IPS-NIHi7 (cell line): ENCODE measurements around the gene LRP1B.

Experiments used
- DNase-seq: peaks from one replicate; pipeline ENCODE4 v3.0.0; 2012; ENCODE audit warnings: mixed read lengths; ENCODE audit errors: extremely low spot score

The LRP1B gene

DNA sequence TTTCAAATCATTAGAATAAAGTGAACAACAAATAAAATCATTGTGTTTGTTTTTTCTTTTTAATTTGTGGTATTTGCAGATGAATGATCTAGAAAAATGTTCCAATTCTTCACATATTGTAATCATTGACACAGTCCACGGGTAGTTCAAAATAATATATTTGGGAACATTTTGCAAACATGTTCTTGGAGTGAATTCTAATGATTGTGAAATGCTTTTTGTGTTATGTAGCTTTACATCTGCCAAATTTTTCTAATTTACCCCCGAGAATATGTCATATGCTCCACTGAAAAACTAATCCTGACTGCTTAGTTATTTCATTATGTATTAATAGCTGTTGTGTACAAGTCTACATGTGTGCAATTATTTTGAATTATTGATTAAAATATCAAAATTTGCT lies 1882.2 kb downstream of the LRP1B start:
- DNase-seq, result no peak

DNA sequence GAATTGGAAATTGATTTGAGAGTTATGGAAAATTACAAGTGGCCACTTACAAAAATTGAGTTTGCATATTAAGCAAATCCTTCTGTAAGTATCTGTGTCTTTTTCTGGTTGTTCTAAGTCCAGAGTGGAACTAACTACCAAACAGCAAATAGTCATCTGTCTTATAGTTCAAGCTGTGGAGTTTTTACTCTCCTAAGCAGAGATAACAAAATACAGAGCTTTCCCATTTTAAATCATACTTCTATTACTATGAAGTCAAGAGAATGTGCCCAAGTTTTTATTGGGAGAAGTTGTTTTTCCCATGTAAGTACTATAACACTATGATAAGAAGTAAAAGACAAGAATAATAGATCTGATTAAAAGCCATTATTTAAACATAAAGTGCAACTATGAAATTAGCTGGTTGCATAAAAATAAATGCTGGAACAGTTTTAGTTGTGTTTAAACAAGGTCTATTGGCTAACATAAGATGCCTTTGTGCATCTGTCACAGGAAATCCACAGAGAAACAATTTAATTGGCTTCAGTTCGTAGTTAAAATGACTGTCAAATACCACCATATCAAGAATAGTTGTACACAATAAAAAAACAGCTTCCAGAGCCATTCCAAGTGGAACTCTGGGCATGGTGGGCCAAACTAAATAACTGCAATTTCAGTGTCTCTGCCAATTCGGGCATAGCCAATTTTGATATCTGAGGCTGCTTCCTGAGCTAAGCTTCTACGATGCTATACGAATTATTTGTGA lies 1883.2 kb downstream of the LRP1B start:
- no peak for DNase-seq

DNA sequence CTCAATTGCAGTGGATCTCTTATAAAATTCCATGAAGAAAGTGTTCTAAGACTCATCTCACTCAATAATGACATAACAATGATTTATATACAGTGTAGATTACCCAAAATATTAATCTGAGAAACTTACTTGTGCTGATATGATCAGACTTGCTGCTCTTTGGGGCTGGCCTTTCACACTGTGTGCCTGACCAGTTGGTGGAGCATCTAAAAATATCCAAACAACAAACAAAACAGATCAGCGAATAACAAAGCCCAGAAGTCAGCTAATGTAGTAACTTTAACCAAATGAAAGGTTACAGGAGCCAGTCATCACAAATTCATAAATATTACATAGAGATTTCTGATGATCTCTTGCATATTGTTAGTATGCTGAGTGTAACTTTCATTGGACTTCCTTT lies 1883.9 kb downstream of the LRP1B start:
- no peak for DNase-seq

- DNase-seq, result no peak
These were observed 1884.8 kb downstream of the LRP1B start for GRCh38 chr2:140246058-140246457.

- DNase-seq, result no peak
These were observed 1887.9 kb downstream of the LRP1B start for GRCh38 chr2:140242889-140243288.

DNA sequence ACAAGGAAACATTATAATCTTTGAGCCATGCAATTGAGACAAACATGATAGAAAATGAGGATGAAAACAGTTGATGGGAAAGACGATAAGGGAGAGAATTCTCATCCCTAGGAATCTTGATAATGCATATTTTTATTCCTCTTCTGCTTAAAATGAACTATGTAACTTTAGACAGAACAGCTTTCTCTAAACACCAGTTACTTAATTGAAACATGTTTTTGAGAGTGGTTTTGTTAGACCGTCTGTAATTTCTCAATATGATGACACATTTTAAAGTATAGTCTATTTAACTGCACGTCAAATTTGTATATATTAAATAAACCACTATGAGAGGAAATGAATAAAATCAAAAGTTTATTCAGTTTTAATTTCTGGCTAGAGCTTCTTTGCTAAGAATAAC lies 1896.7 kb downstream of the LRP1B start:
- DNase-seq, result no peak

DNA sequence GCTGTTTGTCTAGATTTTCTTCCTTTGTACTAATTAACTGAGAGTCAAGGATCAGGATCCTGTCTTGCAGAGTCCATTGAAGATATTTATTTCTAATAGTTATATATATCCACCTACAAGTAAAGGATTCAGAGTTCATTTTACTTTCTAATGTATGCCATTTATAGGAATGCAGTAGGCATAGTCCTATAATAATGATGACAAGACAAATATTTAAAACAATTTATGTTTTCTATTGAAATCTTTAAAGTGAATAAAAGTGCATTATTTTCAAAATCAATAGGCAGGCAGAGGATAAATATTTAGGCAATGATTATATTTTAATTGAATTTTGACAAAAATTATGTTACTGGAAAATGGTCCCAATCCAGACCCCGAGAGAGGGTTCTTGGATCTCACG lies 1919.9 kb downstream of the LRP1B start:
- no peak for DNase-seq

- no peak for DNase-seq
These were observed 1925.7 kb downstream of the LRP1B start for GRCh38 chr2:140205093-140205492.

DNA sequence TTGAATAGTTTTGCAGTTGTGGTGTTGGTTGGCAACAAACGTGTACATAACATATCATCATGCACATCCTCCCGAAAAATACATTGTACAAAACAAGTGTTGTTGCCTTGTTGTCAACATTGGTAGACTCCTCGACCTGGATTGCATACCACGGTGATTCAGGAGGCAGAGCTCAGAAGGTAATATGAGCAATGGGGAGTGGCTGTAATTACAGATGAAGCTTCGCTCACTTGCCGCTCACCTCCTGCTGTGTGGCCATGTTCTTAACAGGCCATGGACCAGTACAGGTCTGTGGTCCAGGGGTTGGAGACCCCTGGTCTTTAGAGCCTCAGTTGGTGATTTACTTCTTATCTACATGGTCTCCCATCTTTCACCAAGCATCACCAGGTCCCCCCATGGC lies 1927.5 kb downstream of the LRP1B start:
- DNase-seq, result no peak

DNA sequence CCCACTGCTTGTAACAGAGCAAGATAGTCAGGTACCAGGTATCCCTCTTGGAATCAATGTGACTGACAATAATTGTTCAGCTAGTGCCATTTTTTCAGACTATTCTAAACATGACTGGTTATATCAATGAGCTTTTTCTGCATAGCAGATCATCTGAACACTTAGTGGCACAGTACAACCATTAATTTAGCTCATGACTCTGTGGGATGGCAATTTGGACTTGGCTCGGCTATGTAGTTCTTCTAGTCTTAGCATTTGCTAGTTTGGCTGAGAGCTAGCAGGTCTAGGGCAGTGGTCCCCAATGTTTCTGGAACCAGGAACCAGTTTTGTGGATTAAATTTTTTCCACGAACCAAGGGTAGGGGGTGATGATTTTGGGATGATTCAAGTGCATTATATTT lies 1929.2 kb downstream of the LRP1B start:
- no peak for DNase-seq

- no peak for DNase-seq
These were observed 1930.1 kb downstream of the LRP1B start for GRCh38 chr2:140200764-140201163.

- no peak for DNase-seq
These were observed 1930.5 kb downstream of the LRP1B start for GRCh38 chr2:140200307-140200706.

- no peak for DNase-seq
These were observed 1931.5 kb downstream of the LRP1B start for GRCh38 chr2:140199312-140199711.

DNA sequence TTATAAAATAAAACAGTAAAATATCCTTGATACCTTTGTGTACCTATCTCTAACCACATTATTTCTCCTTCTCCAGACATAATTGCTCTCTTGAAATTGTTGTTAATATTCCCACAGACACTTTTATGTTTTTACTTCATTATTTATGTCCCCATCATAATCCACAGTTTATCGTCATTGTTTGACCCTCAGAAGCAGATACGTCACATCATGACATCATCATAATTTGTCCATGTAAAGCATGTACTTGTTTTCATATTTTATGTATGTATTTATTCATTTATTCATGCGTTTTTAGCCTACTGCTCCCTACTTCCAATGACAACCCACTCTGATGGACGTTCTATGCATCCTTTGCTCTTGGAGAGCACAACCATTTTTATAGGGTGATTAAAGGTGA lies 1943.7 kb downstream of the LRP1B start:
- no peak for DNase-seq

GRCh38 chr2:140186313-140186712 lies 1944.5 kb downstream of the LRP1B start:
- DNase-seq, result no peak

- DNase-seq, result no peak
These were observed 1945.7 kb downstream of the LRP1B start for GRCh38 chr2:140185076-140185475.

DNA sequence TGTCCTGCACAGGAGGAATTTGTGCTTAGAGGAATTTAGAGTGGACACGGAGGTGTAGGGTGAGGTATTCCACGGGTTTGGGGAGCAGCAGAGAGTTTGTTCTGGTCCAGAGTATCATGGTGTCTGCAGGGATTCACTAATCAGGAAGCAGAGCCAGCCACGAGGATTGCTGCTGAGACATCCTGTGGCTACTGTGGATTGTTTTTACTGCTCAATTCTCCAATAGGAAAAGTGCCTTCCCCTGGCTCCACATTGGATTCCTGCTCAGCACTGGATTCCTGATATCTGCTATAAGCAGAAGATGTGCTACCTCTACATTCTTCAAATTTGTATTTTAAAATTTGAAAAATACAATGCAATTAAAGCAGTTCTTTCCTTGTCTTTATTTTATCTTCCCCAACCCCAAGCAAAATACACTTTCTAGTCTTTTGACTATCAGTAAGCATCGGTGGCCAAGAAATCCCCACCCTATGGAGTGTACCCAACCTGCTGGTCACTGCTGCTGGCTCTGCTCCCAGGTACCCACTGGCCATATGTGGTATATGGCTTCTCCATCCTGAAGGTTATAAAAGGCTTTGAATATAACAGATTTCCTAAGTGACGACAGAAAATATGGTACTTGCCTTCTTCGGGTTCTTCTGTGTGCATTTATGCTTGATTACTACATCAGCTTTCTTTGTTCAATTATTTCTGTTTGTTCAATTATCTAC lies 1947.6 kb downstream of the LRP1B start:
- DNase-seq, result no peak
